HCT116 (cell line): Measurements from ENCODE around the gene TCEANC. TPM values are rescaled to one million over a fixed set of nuclear protein-coding genes. Genes with fewer than 3 reads are reported as not detected.
"Not testable (repeated sequence)": the region's sequence is repeated elsewhere in the genome, so short reads cannot be mapped to it uniquely, and the experiment has no call there.

ENCODE experiments used
- ATAC-seq: fragments of 200-7000 bp; cut with Tn5 transposase; 2 replicates; pipeline ENCODE4 v1.9.1; 2020; ENCODE audit warnings: mild to moderate bottlenecking, moderate library complexity
- BruUV-seq: library from RNA; stranded (reverse); fragments of 400-500 nt; replicated peaks from 2 replicates; lab custom pipeline; 2021; lab: Mats Ljungman, UMichigan
- CTCF ChIA-PET: fragments of 300-600 bp; sonication (Branson Sonifier 250); formaldehyde crosslinking; loops from one replicate; lab custom pipeline; 2021; ENCODE audit warnings: antibody characterized with exemption; lab: Charles Lee
- POLR2A ChIA-PET: fragments of 300-600, 350-600 bp; sonication (Branson Sonifier 250); formaldehyde crosslinking; loops from one replicate; lab custom pipeline; 2021; ENCODE audit warnings: antibody characterized with exemption; lab: Charles Lee
- RAD21 ChIA-PET, 2 experiments: fragments of 300-600 bp; sonication (Branson Sonifier 250); formaldehyde crosslinking; loops; one replicate each; lab custom pipeline; 2023; ENCODE audit warnings: low total read pairs in 2 of 2; ENCODE audit not compliant: uncharacterized antibody in 2 of 2, unreplicated experiment in 2 of 2, low non-redundant PET in 1 of 2; lab: Charles Lee
- DNase-seq: peaks from one replicate; pipeline ENCODE4 v3.0.0-alpha.2; 2010; ENCODE audit warnings: low read depth, low spot score
- H2AFZ ChIP-seq: fragments of 200-600 bp; shearing (Covaris generic), sonication (generic); 2 replicates; pipeline ENCODE4 v1.6.1; 2017; ENCODE audit warnings: low read depth, mixed run types, mixed read lengths, antibody characterized with exemption, low read length; ENCODE audit not compliant: poor library complexity, severe bottlenecking
- H3K27ac ChIP-seq: 2 replicates; pipeline ENCODE4 v1.5.1; 2012; ENCODE audit warnings: low read depth, low read length
- H3K27me3 ChIP-seq: fragments of 200-600 bp; sonication (generic); 2 replicates; pipeline ENCODE4 v1.6.1; 2016; ENCODE audit warnings: mixed run types, low read length, mixed read lengths; ENCODE audit not compliant: insufficient read depth
- H3K36me3 ChIP-seq, 2 experiments: fragments of 200-500 bp in 1 of 2; fragments of 200-600 bp in 1 of 2; sonication (Bioruptor generic) in 1 of 2; sonication (generic) in 1 of 2; 2 replicates each; pipeline versions ENCODE4 v1.5.1 to v1.6.1; 2014 to 2016; ENCODE audit warnings: low read length in 2 of 2, inconsistent platforms in 1 of 2, mixed read lengths in 1 of 2, mixed run types in 1 of 2; ENCODE audit not compliant: insufficient read depth in 2 of 2, control insufficient read depth in 1 of 2
- H3K4me1 ChIP-seq, 2 experiments: fragments of 200-600 bp in 1 of 2; sonication (generic) in 1 of 2; 2 replicates each; pipeline versions ENCODE4 v1.5.1 to v1.6.1; 2012 to 2017; ENCODE audit warnings: low read length in 2 of 2, inconsistent platforms in 1 of 2, mild to moderate bottlenecking in 1 of 2, mixed read lengths in 1 of 2, mixed run types in 1 of 2, moderate library complexity in 1 of 2; ENCODE audit not compliant: insufficient read depth in 2 of 2, control insufficient read depth in 1 of 2
- H3K4me2 ChIP-seq: fragments of 200-600 bp; sonication (generic); 2 replicates; pipeline ENCODE4 v1.6.1; 2017; ENCODE audit warnings: mixed run types, low read length, mixed read lengths
- H3K4me3 ChIP-seq, 2 experiments: fragments of 200-600 bp in 1 of 2; sonication (generic) in 1 of 2; replicated peaks in 1 of 2; 2 replicates each; pipeline ENCODE4 v1.5.1; 2011 to 2016; ENCODE audit warnings: low read length in 2 of 2, control low read depth in 1 of 2, low read depth in 1 of 2, mild to moderate bottlenecking in 1 of 2, mixed read lengths in 1 of 2, mixed run types in 1 of 2
- H3K79me2 ChIP-seq: fragments of 200-600 bp; sonication (generic); 2 replicates; pipeline ENCODE4 v1.6.1; 2017; ENCODE audit warnings: mild to moderate bottlenecking, mixed run types, low read length, moderate library complexity, mixed read lengths; ENCODE audit not compliant: insufficient read depth
- H3K9ac ChIP-seq: fragments of 200-600 bp; sonication (generic); 2 replicates; pipeline ENCODE4 v1.6.1; 2016; ENCODE audit warnings: low read length, mixed read lengths
- H3K9me2 ChIP-seq: fragments of 200-600 bp; sonication (generic), shearing (Covaris generic); 2 replicates; pipeline ENCODE4 v1.6.1; 2017; ENCODE audit warnings: mixed run types, mild to moderate bottlenecking, moderate library complexity; ENCODE audit not compliant: insufficient read depth
- H3K9me3 ChIP-seq, 2 experiments: fragments of 200-500 bp in 1 of 2; fragments of 200-600 bp in 1 of 2; sonication (Bioruptor generic) in 1 of 2; sonication (generic) in 1 of 2; 2 replicates each; pipeline ENCODE4 v1.6.1; 2014 to 2017; ENCODE audit warnings: low read length in 2 of 2, mixed read lengths in 2 of 2, inconsistent platforms in 1 of 2, low read depth in 1 of 2, mild to moderate bottlenecking in 1 of 2, mixed run types in 1 of 2, moderate library complexity in 1 of 2; ENCODE audit not compliant: control insufficient read depth in 1 of 2, insufficient read depth in 1 of 2
- H4K20me1 ChIP-seq: fragments of 200-600 bp; sonication (generic), shearing (Covaris generic); 2 replicates; pipeline ENCODE4 v1.6.1; 2017; ENCODE audit warnings: mixed run types, mild to moderate bottlenecking, moderate library complexity; ENCODE audit not compliant: insufficient read depth
- ATF3 ChIP-seq: IDR thresholded peaks from 2 replicates; pipeline ENCODE4 v1.6.1; 2012
- CEBPB ChIP-seq: IDR thresholded peaks from 2 replicates; pipeline ENCODE4 v1.6.1; 2012; ENCODE audit warnings: low read depth
- EGR1 ChIP-seq: IDR thresholded peaks from 2 replicates; pipeline ENCODE4 v1.6.1; 2012; ENCODE audit warnings: low read depth
- EZH2 ChIP-seq: fragments of 200-600 bp; sonication (generic); IDR thresholded peaks from 2 replicates; pipeline ENCODE4 v1.6.1; 2017; ENCODE audit warnings: antibody characterized with exemption, mixed run types
- EZH2phosphoT487 ChIP-seq: fragments of 200-600 bp; IDR thresholded peaks from 2 replicates; pipeline ENCODE4 v1.6.1; 2018; ENCODE audit warnings: antibody characterized with exemption, borderline replicate concordance
- SP1 ChIP-seq: IDR thresholded peaks from 2 replicates; pipeline ENCODE4 v1.6.1; 2012; ENCODE audit warnings: low read depth
- SRF ChIP-seq: IDR thresholded peaks from 2 replicates; pipeline ENCODE4 v1.6.1; 2012; ENCODE audit warnings: low read depth
- TCF7L2 ChIP-seq: IDR thresholded peaks from 2 replicates; pipeline ENCODE4 v1.7.0; 2011; ENCODE audit warnings: borderline replicate concordance, inconsistent platforms; ENCODE audit not compliant: insufficient read depth, insufficient read length; ENCODE audit errors: extremely low read depth
- YY1 ChIP-seq: IDR thresholded peaks from 2 replicates; pipeline ENCODE4 v1.6.1; 2011; ENCODE audit warnings: low read length, low read depth, moderate library complexity, mild to moderate bottlenecking; ENCODE audit not compliant: insufficient replicate concordance; ENCODE audit errors: extremely low read depth
- ZBTB33 ChIP-seq: IDR thresholded peaks from 2 replicates; pipeline ENCODE4 v1.6.1; 2011; ENCODE audit warnings: mild to moderate bottlenecking, low read length, moderate library complexity; ENCODE audit not compliant: insufficient replicate concordance; ENCODE audit errors: extremely low read depth
- ZFX ChIP-seq: fragments of 450-650 bp; IDR thresholded peaks from 2 replicates; pipeline ENCODE4 v1.6.1; 2017
- intact Hi-C: fragments of 100-400 bp; cut with micrococcal nuclease; formaldehyde crosslinking; loops from 2 replicates; pipeline ENCODE4 v1.10.0; 2022
- total RNA-seq: library from RNA; stranded (reverse); gene quantifications from one replicate; pipeline ENCODE4 v1.2.1, GENCODE V29; 2021; ENCODE audit not compliant: unreplicated experiment

Gene TCEANC
- total RNA-seq, 1 experiment from 2014 or later = 1.2 TPM

GRCh38 chrX:13669246-13669737 is 16.4 kb downstream of the TCEANC start (continued):
- TF ChIP-seq TCF7L2 (no peak), EZH2phosphoT487 (no peak)
- TF ChIP-seq, all 23 proteins: peak for 12

GRCh38 chrX:13669755-13670154 is 16.8 kb downstream of the TCEANC start:
- H3K4me2 ChIP-seq = peak overlapping the region; percentile 67
- H3K27me3 ChIP-seq, ATAC-seq, H4K20me1 ChIP-seq, H3K36me3 ChIP-seq, RAD21 ChIA-PET, intact Hi-C loops, H3K79me2 ChIP-seq, POLR2A ChIA-PET, H3K9me3 ChIP-seq, DNase-seq, H3K9me2 ChIP-seq: not testable (repeated sequence)
- H3K4me1 ChIP-seq = peaks cover 9 to 28% of the 10 kb centered on the region in 2 experiments
- BruUV-seq = TSS peak; percentile 64
- CTCF ChIA-PET = interaction anchor here (1.3 to 1.5 kb wide), 2 partner anchors 10 to 24 kb away, joined by 5 to 6 read pairs; no protein-coding TSS in a partner anchor
- H3K27ac ChIP-seq = peak overlapping the region; percentile 48; the same call in 1 of the 2 replicates
- 0 out of 4 replicates have a peak overlapping the region, but pooled peaks of 1 of the 2 experiments have one; percentile 18 for H3K4me3 ChIP-seq
- H2AFZ ChIP-seq = peak overlapping the region; percentile 71
- peak overlapping the region; percentile 44 for H3K9ac ChIP-seq

GRCh38 chrX:13670197-13670596 is 17.3 kb downstream of the TCEANC start:
- H3K9me2 ChIP-seq = no peaks in the 10 kb centered on the region
- DNase-seq (no peak), ATAC-seq (no peak)
- no peak overlapping the region for H3K27ac ChIP-seq
- no peaks in the 10 kb centered on the region for H4K20me1 ChIP-seq
- H3K27me3 ChIP-seq = no peaks in the 10 kb centered on the region
- ChIA-PET CTCF (interaction anchor here (1.5 kb wide), 1 partner anchor 24 kb away, joined by 5 read pairs; no protein-coding TSS in a partner anchor), RAD21 (no interaction called here), POLR2A (no interaction called here)
- no peaks in the 10 kb centered on the region for H3K79me2 ChIP-seq
- H3K9ac ChIP-seq = no peak overlapping the region
- peaks cover 9 to 28% of the 10 kb centered on the region in 2 experiments for H3K4me1 ChIP-seq
- H3K9me3 ChIP-seq = no peaks in the 10 kb centered on the region
- intact Hi-C loops = no loop called here
- no peak overlapping the region for H2AFZ ChIP-seq
- no peak overlapping the region; the same call in 1 of the 2 replicates for H3K4me2 ChIP-seq
- no TSS peak for BruUV-seq
- no peaks in the 10 kb centered on the region for H3K36me3 ChIP-seq
- H3K4me3 ChIP-seq = no peak overlapping the region
- no peak for TF ChIP-seq ZFX
- no peak for TF ChIP-seq ATF3
- TF ChIP-seq SP1 = no peak
- no peak for TF ChIP-seq YY1
- TF ChIP-seq ZBTB33 = no peak
- no peak for TF ChIP-seq SRF
- no peak for TF ChIP-seq CEBPB
- TF ChIP-seq EGR1 = no peak
- no peak for TF ChIP-seq EZH2
